ENCODE data around the gene SP5.
"Not testable (repeated sequence)": the region's sequence is repeated elsewhere in the genome, so short reads cannot be mapped to it uniquely, and the experiment has no call there.

SP5 gene

DNA sequence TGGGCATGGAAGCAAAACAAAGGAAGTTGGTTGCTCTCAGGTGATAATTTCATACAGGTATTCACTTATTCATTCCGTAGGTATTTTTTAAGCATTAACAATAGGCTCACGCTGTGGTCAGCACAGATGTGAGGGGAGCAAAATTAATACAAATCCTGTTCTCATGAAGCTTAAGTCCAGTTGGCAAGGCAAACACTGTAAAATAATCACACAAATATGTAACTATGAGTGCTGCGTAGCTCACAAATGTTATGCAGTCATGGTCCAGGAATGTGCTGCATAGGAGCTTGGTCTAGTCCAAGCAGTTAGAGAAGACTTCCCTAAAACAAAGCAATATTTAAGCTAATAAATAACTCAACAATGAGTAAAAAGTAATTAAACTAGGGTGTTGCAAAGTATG is 23.9 kb downstream of the SP5 start:
- DNase-seq (ENCODE audit: low spot score): no peak

DNA sequence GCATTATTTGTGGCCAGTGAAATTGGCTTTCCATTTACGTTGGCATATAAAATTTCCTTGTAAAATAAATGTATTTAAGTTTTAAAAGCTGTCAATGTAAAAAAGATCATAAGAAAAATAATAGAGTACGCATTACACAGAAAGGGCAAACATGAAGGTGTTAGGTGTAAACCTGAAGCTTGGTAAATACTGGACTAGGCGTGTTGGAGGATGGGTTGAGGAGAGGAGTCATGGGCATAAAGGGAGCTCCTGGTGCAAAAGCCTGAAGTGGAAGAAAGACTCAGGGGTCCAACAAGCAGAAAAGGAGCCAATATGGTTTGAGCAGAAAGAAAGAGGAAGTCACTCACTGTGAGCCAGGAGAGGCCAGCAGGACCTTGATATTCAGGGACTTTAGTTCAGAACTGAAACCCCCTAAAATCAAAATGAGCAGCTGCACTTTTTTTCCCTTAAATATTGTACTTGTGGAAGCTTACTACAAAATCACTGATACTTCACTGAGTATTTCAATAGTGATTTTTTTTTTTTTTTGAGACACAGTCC is 24.4 kb downstream of the SP5 start:
- DNase-seq (ENCODE audit: low spot score): no peak

DNA sequence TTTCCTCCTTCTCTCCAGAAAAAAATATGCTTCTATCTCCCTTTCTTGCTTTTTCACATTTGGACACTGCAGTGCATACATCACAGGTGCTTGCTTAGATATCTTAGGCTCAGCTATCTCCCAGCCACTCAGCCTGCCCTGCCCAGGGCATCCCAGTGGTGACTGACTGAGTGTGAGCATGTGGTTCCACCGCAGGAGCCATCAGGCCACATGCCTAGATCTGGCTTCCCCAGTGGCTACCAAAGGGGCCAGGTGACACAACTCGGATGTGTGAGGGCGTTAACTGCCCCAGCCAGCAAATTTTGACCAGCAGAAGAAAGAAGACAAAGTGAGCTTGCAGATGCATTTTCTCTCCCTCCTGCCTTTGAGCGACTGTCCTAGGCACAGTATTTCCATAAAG is 25.5 kb downstream of the SP5 start:
- DNase-seq (ENCODE audit: low spot score): no peak

DNA sequence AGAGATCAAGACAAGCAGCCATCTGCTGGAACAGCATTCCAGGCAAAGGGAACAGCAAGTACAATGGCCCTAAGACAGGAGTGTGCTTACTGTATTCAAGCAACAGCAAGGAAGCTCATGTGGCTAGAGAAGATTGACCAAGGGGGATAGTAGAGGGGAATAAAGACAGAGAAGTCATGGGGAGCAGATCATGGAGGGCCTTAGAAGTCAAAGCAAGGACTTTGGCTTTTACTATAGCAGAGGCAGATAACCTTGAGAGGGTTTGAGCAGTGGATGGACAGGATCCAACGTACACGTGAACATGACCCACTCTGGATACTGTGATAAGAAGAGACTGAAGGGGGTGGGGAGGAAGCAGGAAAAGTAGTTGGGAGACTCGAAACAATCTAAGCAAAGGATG is 26.9 kb downstream of the SP5 start:
- DNase-seq (ENCODE audit: low spot score): no peak

DNA sequence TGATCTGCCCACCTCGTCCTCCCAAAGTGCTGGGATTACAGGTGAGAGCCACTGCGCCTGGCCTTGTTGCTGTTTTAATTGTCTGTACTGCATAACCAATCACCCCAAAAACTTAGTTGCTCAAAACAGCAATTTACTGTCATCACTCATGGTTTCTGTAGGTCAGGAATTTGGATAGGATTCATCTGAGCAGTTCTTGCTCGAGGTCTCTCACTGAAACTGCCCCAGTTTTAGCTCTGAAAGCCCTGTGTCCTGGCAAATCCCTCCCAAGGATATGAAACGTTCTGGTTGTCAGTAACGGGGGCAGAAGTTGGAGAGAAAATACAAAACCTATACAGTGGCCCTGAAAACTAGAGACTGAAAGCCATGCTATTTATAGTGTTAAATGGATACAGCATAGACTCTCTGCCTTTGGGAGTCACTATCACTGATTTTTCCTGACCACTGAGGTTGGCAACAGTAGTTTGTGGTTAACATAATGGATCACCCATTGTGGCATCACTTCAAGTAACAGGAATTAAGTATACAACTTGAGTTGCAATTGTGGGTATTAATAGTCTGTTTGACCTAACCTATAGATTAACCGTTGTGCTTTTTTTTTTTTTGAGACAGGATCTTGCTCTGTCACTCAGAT is 27.9 kb downstream of the SP5 start:
- no peak for DNase-seq (ENCODE audit: low spot score)

DNA sequence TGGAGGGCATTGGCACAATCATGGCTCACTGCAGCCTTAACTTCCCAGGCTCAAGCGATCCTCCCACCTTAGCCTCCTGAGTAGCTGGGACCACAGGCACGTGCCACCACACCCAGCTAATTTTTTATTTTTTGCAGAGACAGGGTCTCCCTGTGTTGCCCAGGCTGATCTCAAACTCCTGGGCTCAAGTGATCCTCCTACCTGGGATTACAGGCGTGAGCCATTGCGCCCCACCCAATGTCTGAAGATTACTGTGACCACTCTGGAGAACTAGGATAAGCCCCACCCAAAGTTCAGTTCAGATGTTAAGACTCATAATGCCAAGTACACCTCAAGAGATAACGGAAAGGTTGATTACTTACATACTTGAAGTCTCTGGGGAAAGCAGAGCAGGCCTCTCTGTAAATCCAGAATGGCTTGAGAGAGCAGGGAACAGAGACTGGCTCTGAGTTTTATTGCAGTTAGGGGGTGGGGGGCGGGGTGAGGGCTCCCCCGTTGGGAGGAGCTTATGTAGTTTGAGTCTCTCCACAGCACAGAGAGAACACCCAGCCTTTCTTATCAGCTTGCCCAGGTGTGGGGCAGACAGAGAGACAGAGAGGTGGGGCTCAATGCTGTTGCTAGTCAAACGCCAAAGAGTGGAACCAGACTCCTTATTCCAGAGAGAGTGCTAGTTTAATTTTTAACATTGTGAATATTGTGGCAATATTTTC is 28.5 kb downstream of the SP5 start:
- DNase-seq (ENCODE audit: low spot score): no peak

DNA sequence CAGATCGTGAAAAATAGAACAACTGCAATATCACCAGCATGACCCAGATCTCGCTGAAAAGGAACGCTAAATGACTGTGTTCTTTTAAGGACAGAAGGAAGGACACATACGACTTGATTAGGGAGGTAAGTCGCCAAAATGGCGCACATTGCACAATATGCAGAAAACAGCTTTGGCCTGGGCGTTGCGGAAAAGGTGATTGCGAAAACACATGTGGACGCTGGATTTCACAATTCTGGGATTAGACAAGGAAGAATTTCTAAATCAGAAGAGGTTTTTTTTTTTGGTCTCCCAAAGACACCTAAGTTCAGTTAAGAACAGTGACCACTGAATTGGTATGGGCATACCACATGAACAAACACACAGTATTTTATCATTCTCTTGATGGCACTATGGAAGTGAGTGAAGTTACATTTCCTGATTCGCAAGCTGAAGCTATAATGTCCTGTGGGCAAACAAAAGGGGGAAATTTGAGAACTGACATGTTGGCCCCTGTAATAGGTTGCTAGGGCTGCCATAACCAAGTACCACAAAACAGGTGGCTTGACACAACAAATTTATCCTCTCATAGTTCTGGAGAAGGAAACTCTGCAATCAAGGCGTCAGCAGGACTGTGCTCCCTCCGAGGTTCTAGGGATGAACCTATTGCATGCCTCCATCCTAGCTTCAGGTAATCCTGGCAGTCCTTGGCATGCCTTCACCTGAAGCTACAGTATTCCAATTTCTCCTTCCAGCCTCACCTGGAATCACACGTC is 29.3 kb downstream of the SP5 start:
- DNase-seq (ENCODE audit: low spot score): no peak

DNA sequence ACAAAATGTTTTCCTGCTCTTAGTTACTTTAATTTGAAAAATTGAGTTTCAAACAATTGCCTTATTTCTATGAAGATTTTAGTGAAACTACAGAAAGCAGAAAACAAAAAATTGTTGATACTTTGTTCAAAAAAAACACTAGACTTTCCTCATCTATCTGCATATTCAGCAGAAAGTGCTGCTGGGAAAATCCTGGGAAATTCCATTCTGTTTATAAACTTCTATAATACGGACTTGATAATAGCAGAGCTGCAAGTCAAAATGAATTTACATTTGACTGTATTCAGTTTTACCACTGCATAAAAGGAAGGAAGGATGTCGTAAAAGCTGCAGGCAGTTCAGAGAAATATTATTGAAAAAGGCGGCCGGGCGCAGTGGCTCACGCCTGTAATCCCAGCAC is 30.2 kb downstream of the SP5 start:
- DNase-seq (ENCODE audit: low spot score): no peak

DNA sequence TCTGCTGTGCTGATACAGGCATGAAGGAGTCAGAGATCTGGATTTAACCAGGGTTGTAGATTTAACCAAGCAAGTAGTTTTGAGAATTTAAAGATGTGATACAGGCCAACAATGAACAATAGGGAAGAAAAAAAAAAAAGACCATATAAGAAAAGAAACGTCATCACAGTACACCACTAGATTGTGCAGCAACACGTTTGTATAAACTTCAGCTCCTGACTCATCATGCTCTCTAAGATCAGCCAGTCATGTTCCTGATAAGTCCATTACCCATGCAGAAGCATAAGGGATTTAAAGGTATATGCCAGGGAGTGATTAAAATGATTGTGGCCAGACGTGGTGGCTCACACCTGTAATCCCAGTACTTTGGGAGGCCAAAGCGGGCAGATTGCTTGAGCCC is 32.8 kb downstream of the SP5 start:
- DNase-seq (ENCODE audit: low spot score): no peak

DNA sequence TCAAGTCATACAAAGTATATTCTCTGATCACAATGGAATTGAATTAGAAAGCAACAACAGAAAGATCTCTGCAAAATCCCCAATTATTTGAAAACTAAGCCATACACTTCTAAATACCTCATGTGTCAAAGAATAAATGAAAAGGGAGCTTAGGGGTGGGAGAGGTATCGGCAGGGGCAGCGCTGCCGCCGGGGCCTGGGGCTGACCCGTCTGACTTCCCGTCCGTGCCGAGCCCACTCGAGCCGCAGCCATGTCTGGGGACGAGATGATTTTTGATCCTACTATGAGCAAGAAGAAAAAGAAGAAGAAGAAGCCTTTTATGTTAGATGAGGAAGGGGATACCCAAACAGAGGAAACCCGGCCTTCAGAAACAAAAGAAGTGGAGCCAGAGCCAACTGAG is 36.4 kb downstream of the SP5 start:
- not testable (repeated sequence) for DNase-seq (ENCODE audit: low spot score)

DNA sequence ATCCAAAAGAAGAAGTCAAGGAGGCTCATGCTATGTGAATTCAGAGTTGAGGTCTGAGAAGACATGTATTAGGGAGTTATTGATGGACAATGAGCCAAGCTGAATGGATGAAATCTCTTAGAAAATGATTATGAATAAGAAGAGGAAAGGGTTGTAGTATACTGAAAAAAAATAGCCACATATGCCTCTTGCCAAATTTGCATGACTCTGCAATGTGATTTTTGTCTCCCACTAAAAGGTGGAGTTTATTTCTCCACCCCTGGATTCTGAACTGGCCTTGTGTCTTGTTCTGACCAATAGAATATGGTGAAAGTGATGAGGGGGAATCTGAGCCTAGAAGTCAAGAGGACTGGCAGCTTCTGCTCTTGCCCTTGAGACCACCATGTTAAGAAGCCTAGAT is 46.4 kb downstream of the SP5 start:
- no peak for DNase-seq (ENCODE audit: low spot score)

DNA sequence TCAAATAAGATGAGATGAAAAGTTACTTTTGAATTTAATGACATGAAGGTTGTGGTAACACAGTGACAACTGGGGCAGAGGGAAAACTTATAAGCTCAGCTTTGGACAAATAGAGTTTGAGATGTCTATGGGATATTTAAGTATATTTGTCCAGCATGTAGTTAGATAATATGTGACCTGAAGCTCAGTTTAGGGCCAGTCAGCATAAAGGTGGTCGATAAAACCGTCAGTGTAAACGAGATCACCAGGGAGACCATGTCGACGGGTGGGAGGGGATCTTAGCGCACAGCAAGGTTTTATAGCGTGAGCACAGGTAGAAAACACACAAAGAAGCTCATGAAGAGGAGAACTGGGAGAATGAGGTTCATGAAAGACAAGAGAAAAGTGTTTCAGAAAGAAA is 47.6 kb downstream of the SP5 start:
- DNase-seq (ENCODE audit: low spot score): no peak

DNA sequence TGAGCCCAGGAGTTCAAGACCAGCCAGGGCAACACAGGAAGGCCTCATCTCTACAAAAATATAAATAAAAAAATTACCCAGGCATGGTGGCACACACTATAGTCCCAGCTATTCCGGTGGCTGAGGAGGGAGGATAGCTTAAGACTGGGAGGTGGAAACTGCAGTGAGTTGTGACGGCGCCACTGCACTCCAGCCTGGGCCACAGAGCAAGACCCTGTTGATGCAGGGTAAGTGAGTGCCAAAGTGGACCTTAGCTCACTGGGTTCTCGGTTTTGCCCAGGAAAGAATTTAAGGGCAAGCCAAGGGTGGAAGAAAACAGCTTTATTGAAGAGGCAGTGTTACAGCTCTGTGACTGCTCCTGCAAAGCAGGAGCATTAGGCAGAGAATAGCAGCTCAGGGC is 48.1 kb downstream of the SP5 start:
- no peak for DNase-seq (ENCODE audit: low spot score)

DNA sequence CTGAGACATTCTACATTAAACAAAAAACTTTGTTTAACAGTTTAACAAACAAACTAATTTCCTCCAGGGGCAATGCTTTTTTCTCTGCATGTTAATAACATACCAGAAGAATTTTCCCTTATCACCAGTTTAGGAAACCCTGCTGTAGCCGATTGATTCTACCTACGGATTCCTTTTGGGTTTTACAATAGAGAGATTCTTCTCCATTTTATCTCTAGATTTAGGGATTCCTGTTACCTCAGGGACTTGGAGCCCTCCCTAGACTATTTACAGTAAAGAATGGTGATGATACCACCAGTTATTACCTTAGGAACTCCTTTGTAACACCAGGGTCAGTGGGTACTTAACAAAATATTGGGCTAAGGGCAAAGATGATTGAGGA is 49.7 kb downstream of the SP5 start:
- no peak for DNase-seq (ENCODE audit: low spot score)

DNA sequence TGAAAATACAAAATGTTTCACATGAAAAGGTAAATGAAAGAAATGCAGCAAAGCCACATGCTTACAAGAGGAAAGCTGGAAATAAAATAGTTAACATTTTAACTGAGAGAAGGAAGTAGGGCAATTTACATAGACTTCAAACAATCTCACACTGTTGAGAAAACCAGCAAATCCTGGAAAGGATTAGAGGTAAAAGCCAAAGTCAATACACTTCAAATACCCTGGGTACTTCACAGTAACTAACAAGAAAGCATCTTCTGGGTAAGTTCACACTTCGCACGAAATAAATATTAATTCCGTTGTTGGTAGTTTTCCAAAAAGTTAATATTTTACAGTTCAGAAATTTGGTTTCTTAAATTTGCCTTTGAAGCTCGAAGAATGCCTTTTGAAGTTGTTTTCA is 51.6 kb downstream of the SP5 start:
- no peak for DNase-seq (ENCODE audit: low spot score)

Data from CD4-positive, alpha-beta T cell treated with Interleukin-15 for 4 hours (primary cell).